ENCODE data around the gene TCP1. TPM values are rescaled to one million over a fixed set of nuclear protein-coding genes. Genes with fewer than 3 reads are reported as not detected.

The TCP1 gene
- total and polyA plus RNA-seq, 8 donors, result 112 to 267 (median 245) TPM

DNA sequence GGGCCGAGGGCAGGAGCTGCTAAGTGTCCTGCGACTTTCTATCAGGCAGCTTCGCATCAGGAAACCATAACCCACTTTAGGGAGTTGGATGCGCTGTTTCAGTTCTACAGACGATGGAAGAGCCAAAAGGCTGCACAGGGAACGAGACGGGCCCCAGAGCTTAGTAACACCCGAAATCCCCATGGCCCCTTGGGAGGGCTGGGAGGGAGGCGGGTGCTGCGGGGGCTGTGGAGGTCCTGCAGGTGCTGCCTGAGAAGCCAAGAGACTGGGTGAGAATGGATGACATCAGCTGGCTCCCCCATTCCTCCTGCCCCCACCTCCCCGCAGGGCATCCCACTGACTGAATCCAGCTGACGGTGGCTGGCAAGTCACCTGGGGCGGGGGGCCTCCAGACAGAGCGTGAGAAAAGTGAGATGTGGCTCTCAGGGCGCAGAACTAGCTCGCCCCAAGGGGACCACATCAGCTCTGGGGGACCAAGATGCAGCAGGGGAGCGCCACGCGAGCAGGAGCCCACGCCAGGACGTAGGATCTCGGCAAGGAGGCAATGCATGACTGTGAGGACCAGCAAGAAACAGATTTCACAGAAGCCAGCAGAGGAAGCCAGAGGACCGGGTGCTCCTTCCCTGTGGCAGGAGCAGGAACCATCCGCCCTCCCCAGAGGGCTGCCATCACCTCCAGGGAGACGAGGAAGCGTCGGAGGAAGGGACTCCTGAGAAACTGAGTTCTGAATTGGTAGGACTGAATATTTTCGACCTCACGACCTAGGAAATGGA lies 47.5 kb upstream of the TCP1 start:
- DNase-seq (no peak), ATAC-seq (peak; percentile 27)
- TF ChIP-seq, protein P1, sequence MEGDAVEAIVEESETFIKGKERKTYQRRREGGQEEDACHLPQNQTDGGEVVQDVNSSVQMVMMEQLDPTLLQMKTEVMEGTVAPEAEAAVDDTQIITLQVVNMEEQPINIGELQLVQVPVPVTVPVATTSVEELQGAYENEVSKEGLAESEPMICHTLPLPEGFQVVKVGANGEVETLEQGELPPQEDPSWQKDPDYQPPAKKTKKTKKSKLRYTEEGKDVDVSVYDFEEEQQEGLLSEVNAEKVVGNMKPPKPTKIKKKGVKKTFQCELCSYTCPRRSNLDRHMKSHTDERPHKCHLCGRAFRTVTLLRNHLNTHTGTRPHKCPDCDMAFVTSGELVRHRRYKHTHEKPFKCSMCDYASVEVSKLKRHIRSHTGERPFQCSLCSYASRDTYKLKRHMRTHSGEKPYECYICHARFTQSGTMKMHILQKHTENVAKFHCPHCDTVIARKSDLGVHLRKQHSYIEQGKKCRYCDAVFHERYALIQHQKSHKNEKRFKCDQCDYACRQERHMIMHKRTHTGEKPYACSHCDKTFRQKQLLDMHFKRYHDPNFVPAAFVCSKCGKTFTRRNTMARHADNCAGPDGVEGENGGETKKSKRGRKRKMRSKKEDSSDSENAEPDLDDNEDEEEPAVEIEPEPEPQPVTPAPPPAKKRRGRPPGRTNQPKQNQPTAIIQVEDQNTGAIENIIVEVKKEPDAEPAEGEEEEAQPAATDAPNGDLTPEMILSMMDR (IDR thresholded peaks at IDR 0.05), result no peak
- intact Hi-C loops (cut with DNase I), result no loop called here
- no peaks in the 10 kb centered on the region for H3K4me1 ChIP-seq
- H3K9me3 ChIP-seq, result no peaks in the 10 kb centered on the region
- no peaks in the 10 kb centered on the region for H3K36me3 ChIP-seq
- no peak overlapping the region for H3K4me3 ChIP-seq
- H3K27me3 ChIP-seq, result no peaks in the 10 kb centered on the region
- no peak overlapping the region for H3K27ac ChIP-seq

DNA sequence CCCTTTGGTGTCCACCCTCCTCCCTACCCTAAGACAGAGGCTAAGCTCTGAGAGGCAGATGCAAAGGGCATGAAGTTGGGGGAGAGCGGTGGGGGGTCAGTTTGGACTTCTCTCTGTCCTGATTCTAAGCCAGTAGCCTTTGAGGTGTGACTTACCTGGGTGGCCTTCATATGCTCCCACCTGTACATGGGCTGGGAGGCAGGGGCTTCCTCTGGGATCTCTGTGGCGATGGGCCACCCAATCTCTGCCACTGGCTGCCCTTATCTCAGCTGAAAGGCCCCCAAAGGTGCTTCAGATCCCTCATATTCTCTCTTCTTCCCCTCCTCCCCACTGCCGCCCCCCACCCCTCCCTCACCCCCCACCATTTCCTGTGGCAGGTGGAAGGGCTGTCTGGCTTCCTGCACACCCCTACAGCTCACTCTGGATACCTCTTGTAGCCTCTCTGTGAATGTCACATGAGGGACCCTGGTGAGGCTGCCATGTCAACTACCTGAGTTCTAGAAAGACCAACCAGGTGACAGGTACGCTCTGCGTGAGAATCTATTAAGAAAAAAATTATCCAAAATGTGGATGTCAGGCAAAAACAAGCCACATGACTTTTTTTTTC lies 44.7 kb upstream of the TCP1 start:
- TF ChIP-seq, protein P1 (IDR thresholded peaks at IDR 0.05), result no peak
- H3K27ac ChIP-seq, result no peak overlapping the region
- no peak overlapping the region for H3K4me3 ChIP-seq
- intact Hi-C loops (cut with DNase I), result no loop called here
- no peaks in the 10 kb centered on the region for H3K36me3 ChIP-seq
- H3K4me1 ChIP-seq, result no peaks in the 10 kb centered on the region
- DNase-seq, result no peak
- H3K27me3 ChIP-seq, result peaks cover 0 to 7% of the 10 kb centered on the region in 2 donors
- no peak for ATAC-seq
- no peaks in the 10 kb centered on the region for H3K9me3 ChIP-seq

DNA sequence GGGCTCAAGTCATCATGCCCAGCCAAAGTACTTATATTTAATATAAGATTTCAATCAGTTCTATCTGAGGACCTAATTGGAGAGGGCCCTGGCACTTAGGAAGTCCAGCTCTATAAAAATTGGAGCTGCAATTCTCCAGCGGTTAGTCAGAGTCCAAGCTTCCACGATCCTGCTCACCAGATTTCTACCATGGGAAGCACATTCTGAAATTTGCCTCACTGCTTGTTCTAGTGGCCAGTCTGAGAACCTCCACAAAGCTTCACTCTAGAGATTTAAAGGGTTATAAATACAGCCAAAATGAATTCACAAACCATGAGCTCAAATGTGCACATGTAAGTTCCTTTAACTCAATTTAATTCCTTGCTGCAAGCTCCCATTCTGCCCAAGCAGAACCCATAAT lies 44.2 kb upstream of the TCP1 start:
- H3K4me1 ChIP-seq, result no peaks in the 10 kb centered on the region
- ATAC-seq (no peak), DNase-seq (no peak)
- H3K4me3 ChIP-seq, result no peak overlapping the region
- TF ChIP-seq, protein P1 (IDR thresholded peaks at IDR 0.05), result no peak
- intact Hi-C loops (cut with DNase I), result no loop called here
- H3K36me3 ChIP-seq, result no peaks in the 10 kb centered on the region
- peaks cover 0 to 7% of the 10 kb centered on the region in 2 donors for H3K27me3 ChIP-seq
- no peak overlapping the region for H3K27ac ChIP-seq
- no peaks in the 10 kb centered on the region for H3K9me3 ChIP-seq

DNA sequence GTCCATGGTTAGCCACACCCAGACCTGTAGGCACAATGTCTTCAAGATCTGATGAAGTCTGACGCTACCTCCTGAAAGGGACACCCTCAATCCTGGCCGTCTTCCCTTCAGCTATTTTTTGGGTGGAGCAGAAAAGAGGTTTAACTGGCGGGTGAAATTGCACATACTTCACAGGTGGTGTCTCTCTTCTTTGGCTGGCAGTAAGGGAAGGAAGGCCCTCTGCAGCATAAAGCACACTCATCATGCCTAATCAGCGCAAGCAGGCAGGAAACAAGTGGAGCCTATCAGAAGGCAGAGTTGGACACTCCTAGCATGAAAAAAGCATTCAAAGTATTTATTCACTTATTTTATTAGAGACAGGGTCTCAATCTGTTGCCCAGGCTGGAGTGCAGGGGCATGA lies 43.5 kb upstream of the TCP1 start:
- H3K4me1 ChIP-seq, result no peaks in the 10 kb centered on the region
- DNase-seq, result no peak
- no peaks in the 10 kb centered on the region for H3K9me3 ChIP-seq
- H3K36me3 ChIP-seq, result no peaks in the 10 kb centered on the region
- no peak for ATAC-seq
- TF ChIP-seq, protein P1 (IDR thresholded peaks at IDR 0.05), result no peak
- H3K4me3 ChIP-seq, result no peak overlapping the region
- H3K27ac ChIP-seq, result no peak overlapping the region
- peaks cover 0 to 7% of the 10 kb centered on the region in 2 donors for H3K27me3 ChIP-seq
- intact Hi-C loops (cut with DNase I), result no loop called here

DNA sequence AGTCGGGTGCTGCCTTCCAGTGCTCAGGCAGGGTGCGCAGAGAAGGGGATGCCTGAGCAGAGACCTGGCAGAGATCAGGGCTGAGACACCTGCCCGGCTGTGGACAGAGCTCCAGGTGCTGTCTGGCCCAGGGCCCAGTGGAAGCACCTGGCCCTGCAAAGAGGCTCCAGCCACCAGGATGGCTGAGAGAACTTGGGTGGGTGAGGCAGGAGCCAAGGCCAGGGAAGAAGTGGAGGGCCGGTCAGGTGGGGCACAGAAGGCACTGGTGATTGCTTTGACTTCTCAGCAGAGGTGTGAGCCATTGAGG lies 41.9 kb upstream of the TCP1 start:
- Histone ChIP-seq H3K27me3 (peaks cover 0 to 7% of the 10 kb centered on the region in 2 donors), H3K4me3 (no peak overlapping the region), H3K9me3 (no peaks in the 10 kb centered on the region), H3K27ac (no peak overlapping the region), H3K36me3 (no peaks in the 10 kb centered on the region), H3K4me1 (no peaks in the 10 kb centered on the region)
- DNase-seq (no peak), ATAC-seq (no peak)
- intact Hi-C loops (cut with DNase I), result no loop called here
- TF ChIP-seq, protein P1 (IDR thresholded peaks at IDR 0.05), result no peak
